GM23338 (cell line): Measurements from ENCODE around the gene SLC66A1.

Experiments
- CTCF ChIP-seq, 2 experiments: fragments of 200-600 bp in 1 of 2; sonication (generic) in 1 of 2; conservative IDR thresholded peaks; 2 replicates each; pipeline versions ENCODE4 v1.5.1 to v1.6.1; 2016 to 2017; ENCODE audit warnings: antibody characterized with exemption in 2 of 2, low read depth in 2 of 2, mild to moderate bottlenecking in 2 of 2, moderate library complexity in 1 of 2
- EZH2 ChIP-seq: fragments of 200-600 bp; sonication (generic); IDR thresholded peaks from one replicate; pipeline ENCODE4 v1.8.0; 2017; ENCODE audit warnings: antibody characterized with exemption, mild to moderate bottlenecking, low read depth; ENCODE audit not compliant: unreplicated experiment
- EZH2phosphoT487 ChIP-seq: fragments of 200-600 bp; sonication (generic); IDR thresholded peaks from one replicate; pipeline ENCODE4 v1.8.1; 2018; ENCODE audit warnings: antibody characterized with exemption; ENCODE audit not compliant: unreplicated experiment
- NANOG ChIP-seq: IDR thresholded peaks from 2 replicates; pipeline ENCODE4 v1.6.1; 2016; ENCODE audit warnings: antibody characterized with exemption, borderline replicate concordance
- POLR2AphosphoS5 ChIP-seq: IDR thresholded peaks from 2 replicates; pipeline ENCODE4 v1.6.1; 2016; ENCODE audit warnings: antibody characterized with exemption, low read depth
- ZNF114 ChIP-seq: fragments of 250-450 bp; sonication (Bioruptor Pico); IDR thresholded peaks from 2 replicates; pipeline ENCODE4 v1.5.0; 2020; ENCODE audit warnings: mild to moderate bottlenecking, moderate library complexity
- ZNF331 ChIP-seq: fragments of 250-450 bp; sonication (Bioruptor Pico); IDR thresholded peaks from 2 replicates; pipeline ENCODE4 v1.5.0; 2020; ENCODE audit warnings: low read depth, mild to moderate bottlenecking, moderate library complexity
- ZNF462 ChIP-seq: fragments of 250-450 bp; sonication (Bioruptor Pico); IDR thresholded peaks from 2 replicates; pipeline ENCODE4 v1.5.0; 2020; ENCODE audit warnings: mild to moderate bottlenecking, moderate library complexity
- TF ChIP-seq, protein P1 (sequence below): IDR thresholded peaks from one replicate; pipeline ENCODE4 v1.6.1; 2018; ENCODE audit warnings: antibody characterized with exemption; ENCODE audit not compliant: unreplicated experiment

DNA sequence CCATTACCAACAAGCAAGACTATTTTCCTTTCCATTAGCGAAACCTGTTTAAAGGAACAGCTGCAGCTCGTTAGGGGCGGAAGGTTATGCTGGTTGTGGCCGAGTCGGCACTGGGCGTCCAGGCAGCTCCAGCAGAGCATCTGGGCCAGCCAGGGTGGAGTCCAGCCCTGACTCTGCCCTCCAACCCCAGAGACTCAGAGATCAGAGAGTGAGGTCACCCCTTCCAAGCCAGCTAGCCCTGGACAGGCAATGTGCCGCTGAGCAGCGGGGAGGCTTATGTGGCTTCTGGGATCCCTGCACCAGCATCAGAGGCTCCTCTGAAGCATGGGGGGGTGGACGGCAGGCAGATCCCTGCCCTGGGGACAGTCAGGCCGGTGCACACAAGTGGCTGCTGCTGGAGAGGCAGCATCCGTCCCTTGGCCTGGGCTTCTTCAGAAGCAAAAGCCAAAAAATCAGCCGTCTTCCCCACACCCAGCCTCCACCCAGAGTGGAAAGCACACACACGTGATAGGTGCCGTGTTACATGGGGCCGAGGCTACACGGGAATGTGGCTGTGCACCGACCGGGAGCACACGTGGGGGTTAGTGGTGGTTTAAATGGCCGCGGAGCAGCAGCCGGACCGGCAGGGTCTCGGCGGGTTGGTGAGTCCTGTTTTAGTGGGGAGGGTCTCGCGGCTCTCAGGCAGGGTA is 30.1 kb downstream of the SLC66A1 start:
- TF ChIP-seq CTCF (conservative IDR thresholded peaks at IDR 0.05; ENCODE audit: low read depth in 2 of 2) (no peak), EZH2 (no peak), ZNF462 (CRISPR knock-in tag) (no peak), EZH2phosphoT487 (no peak), ZNF331 (no peak), POLR2AphosphoS5 (no peak), NANOG (no peak), ZNF114 (CRISPR knock-in tag) (no peak)
- TF ChIP-seq, protein P1, sequence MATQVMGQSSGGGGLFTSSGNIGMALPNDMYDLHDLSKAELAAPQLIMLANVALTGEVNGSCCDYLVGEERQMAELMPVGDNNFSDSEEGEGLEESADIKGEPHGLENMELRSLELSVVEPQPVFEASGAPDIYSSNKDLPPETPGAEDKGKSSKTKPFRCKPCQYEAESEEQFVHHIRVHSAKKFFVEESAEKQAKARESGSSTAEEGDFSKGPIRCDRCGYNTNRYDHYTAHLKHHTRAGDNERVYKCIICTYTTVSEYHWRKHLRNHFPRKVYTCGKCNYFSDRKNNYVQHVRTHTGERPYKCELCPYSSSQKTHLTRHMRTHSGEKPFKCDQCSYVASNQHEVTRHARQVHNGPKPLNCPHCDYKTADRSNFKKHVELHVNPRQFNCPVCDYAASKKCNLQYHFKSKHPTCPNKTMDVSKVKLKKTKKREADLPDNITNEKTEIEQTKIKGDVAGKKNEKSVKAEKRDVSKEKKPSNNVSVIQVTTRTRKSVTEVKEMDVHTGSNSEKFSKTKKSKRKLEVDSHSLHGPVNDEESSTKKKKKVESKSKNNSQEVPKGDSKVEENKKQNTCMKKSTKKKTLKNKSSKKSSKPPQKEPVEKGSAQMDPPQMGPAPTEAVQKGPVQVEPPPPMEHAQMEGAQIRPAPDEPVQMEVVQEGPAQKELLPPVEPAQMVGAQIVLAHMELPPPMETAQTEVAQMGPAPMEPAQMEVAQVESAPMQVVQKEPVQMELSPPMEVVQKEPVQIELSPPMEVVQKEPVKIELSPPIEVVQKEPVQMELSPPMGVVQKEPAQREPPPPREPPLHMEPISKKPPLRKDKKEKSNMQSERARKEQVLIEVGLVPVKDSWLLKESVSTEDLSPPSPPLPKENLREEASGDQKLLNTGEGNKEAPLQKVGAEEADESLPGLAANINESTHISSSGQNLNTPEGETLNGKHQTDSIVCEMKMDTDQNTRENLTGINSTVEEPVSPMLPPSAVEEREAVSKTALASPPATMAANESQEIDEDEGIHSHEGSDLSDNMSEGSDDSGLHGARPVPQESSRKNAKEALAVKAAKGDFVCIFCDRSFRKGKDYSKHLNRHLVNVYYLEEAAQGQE = no peak
